Neural cell (in vitro differentiated cells): ENCODE data around the gene TFEB. TPM values are rescaled to one million over a fixed set of nuclear protein-coding genes. Genes with fewer than 3 reads are reported as not detected.

Experiments used
- H2AFZ ChIP-seq: fragments of 200-600, 300-800 bp; sonication (generic), shearing (Covaris generic); 2 replicates; pipeline ENCODE4 v1.6.0; 2014; ENCODE audit warnings: low read depth, mild to moderate bottlenecking, antibody characterized with exemption, low read length, moderate library complexity
- H3F3A ChIP-seq: fragments of 200-600 bp; shearing (Covaris generic); 2 replicates; pipeline ENCODE4 v1.6.1; 2016; ENCODE audit warnings: mild to moderate bottlenecking, moderate library complexity, mixed read lengths, antibody characterized with exemption, low read length; ENCODE audit not compliant: insufficient read depth, poor library complexity, severe bottlenecking
- H3K27ac ChIP-seq: fragments of 200-600, 300-800 bp; sonication (generic), shearing (Covaris generic); 2 replicates; pipeline ENCODE4 v1.5.1; 2014; ENCODE audit warnings: mild to moderate bottlenecking, low read length, moderate library complexity
- H3K27me3 ChIP-seq: fragments of 300-800, 200-600 bp; sonication (generic), shearing (Covaris generic); 2 replicates; pipeline ENCODE4 v1.6.0; 2014; ENCODE audit warnings: mild to moderate bottlenecking, low read depth, low read length, moderate library complexity; ENCODE audit not compliant: insufficient read depth
- H3K36me3 ChIP-seq: fragments of 300-800, 200-600 bp; sonication (generic), shearing (Covaris generic); 2 replicates; pipeline ENCODE4 v1.5.1; 2014; ENCODE audit warnings: mild to moderate bottlenecking, antibody characterized with exemption, low read length, moderate library complexity; ENCODE audit not compliant: insufficient read depth
- H3K4me2 ChIP-seq: fragments of 300-800, 200-600 bp; sonication (generic), shearing (Covaris generic); 2 replicates; pipeline ENCODE4 v1.6.0; 2014; ENCODE audit warnings: mild to moderate bottlenecking, low read length
- H3K4me3 ChIP-seq: fragments of 300-800, 200-600 bp; sonication (generic), shearing (Covaris generic); 2 replicates; pipeline ENCODE4 v1.5.1; 2014; ENCODE audit warnings: mild to moderate bottlenecking, low read length, moderate library complexity
- H3K79me2 ChIP-seq: fragments of 200-600 bp; shearing (Covaris generic); replicated peaks from 2 replicates; pipeline ENCODE4 v1.6.0; 2014; ENCODE audit warnings: mild to moderate bottlenecking, low read length, moderate library complexity; ENCODE audit not compliant: insufficient read depth
- H3K9ac ChIP-seq: fragments of 300-800, 200-600 bp; sonication (generic), shearing (Covaris generic); 2 replicates; pipeline ENCODE4 v1.6.1; 2016; ENCODE audit warnings: mild to moderate bottlenecking, low read length, mixed read lengths
- H3K9me2 ChIP-seq: fragments of 200-600 bp; shearing (Covaris generic); 2 replicates; pipeline ENCODE4 v1.6.1; 2016; ENCODE audit warnings: mild to moderate bottlenecking, low read length, mixed read lengths; ENCODE audit not compliant: insufficient read depth
- H3K9me3 ChIP-seq: fragments of 200-600, 300-800 bp; sonication (generic), shearing (Covaris generic); 2 replicates; pipeline ENCODE4 v1.6.1; 2016; ENCODE audit warnings: mild to moderate bottlenecking, mixed run types, low read length, moderate library complexity, mixed read lengths
- H4K20me1 ChIP-seq: fragments of 200-600 bp; shearing (Covaris generic); 2 replicates; pipeline ENCODE4 v1.6.1; 2016; ENCODE audit warnings: mild to moderate bottlenecking, mixed run types; ENCODE audit not compliant: insufficient read depth
- MXI1 ChIP-seq: fragments of 450-650 bp; conservative IDR thresholded peaks from 2 replicates; pipeline ENCODE4 v1.6.1; 2014; ENCODE audit warnings: antibody characterized with exemption, mild to moderate bottlenecking; ENCODE audit not compliant: poor library complexity, severe bottlenecking
- POLR2AphosphoS5 ChIP-seq: IDR thresholded peaks from 2 replicates; pipeline ENCODE4 v1.6.1; 2012
- SMC3 ChIP-seq: fragments of 450-650 bp; conservative IDR thresholded peaks from 2 replicates; pipeline ENCODE4 v1.6.1; 2014; ENCODE audit warnings: antibody characterized with exemption, mild to moderate bottlenecking, moderate library complexity; ENCODE audit not compliant: poor library complexity
- polyA plus RNA-seq: library from polyadenylated mRNA; depleted of rRNA; stranded (reverse); fragments of >200 nt; gene quantifications from 2 replicates; pipeline ENCODE4 v1.2.3, GENCODE V29; 2014
- TF ChIP-seq, protein P1 (sequence below): IDR thresholded peaks from 2 replicates; pipeline ENCODE4 v1.6.1; 2012; ENCODE audit warnings: borderline replicate concordance
- TF ChIP-seq, protein P2 (sequence below): fragments of 450-650 bp; IDR thresholded peaks from 2 replicates; pipeline ENCODE4 v1.5.1; 2014; ENCODE audit warnings: antibody characterized with exemption, mild to moderate bottlenecking, moderate library complexity; ENCODE audit not compliant: poor library complexity, severe bottlenecking

Gene TFEB
- polyA plus RNA-seq, 1 donor from 2014 or later: 0.24 TPM

DNA sequence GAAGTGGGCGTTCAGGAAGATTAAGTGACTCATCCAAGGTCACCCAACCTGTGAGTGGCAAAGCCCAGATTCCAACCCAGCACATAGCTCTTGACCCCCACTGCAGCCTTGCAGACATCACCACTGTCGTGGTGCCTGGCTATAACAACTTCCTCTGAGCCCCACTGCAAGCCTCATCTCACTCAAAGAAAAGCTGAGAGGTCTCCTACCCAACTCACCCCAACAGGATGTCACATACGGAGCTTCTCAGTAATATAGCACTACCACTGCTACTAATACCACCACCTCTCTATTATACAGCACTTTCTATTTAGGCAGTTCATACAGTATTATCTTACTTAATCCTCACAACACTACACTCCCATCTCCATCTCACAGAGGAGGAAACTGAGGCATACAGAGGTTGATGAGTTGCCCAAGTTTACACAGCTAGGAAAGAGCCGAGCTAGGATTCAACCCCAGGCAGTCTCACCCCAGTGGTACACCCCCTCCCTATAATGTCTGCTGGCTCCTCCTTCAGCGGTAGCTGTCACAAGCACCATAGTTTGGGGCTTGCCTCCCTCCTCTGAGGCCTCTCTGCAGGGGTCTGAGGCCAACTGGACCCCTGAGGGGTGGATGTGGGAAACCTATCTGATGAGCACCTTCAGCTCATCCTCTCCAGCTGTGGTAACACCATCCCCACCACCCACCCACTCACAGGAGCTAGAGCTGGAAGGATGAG, 19.5 kb downstream of the TFEB start:
- no peak overlapping the region for H3K4me2 ChIP-seq

DNA sequence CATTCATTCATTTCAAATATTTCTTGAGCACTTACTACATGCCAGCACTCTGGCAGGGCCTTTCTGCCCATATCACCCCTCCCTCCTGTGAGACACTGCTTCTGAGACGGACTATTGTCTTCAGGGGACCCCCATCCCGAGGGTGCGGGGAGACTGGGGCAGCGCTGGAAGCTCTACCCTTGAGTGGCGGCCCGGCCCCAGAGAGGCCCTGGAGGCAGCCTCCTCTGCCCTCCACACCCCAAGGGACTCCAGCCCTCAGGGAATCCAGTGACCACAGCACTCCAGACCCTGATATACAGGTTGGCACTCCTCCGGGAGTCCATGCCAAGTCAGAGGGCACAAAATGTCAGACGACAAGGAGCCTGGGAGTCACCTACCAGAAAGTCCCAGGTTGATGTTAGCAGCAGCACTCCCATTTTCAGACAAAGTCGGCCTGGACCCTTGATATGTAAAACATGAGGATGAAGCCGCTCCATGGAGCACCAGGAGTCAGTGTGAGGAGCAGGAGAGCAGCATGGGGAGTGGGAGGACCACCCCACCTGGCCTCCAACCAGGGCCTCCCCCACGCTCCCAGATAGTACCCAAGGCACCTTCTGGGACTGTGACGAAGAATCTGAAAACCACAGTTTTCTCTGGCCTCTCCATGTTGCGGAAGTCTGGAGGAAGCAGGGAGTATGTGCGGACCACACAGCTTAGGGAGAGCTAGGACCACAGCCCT, 20.7 kb downstream of the TFEB start:
- H3K27ac ChIP-seq: no peak overlapping the region
- no peak overlapping the region for H3K9ac ChIP-seq

More for the DNA sequence above, 19.5 kb downstream of the TFEB start:
- H3F3A ChIP-seq: no peaks in the 10 kb centered on the region
- no peak overlapping the region for H2AFZ ChIP-seq
- no peaks in the 10 kb centered on the region for H3K27me3 ChIP-seq
- H3K27ac ChIP-seq: no peak overlapping the region
- no peaks in the 10 kb centered on the region for H3K9me2 ChIP-seq
- H3K4me3 ChIP-seq: no peak overlapping the region
- no peak for TF ChIP-seq SMC3
- H4K20me1 ChIP-seq: no peaks in the 10 kb centered on the region
- no peak overlapping the region for H3K9ac ChIP-seq
- H3K79me2 ChIP-seq: no peaks in the 10 kb centered on the region
- H3K36me3 ChIP-seq: no peaks in the 10 kb centered on the region
- no peaks in the 10 kb centered on the region for H3K9me3 ChIP-seq

More for the DNA sequence above, 20.7 kb downstream of the TFEB start:
- Histone ChIP-seq H3F3A (no peaks in the 10 kb centered on the region), H2AFZ (no peak overlapping the region), H3K27me3 (no peaks in the 10 kb centered on the region), H3K9me3 (no peaks in the 10 kb centered on the region), H3K36me3 (no peaks in the 10 kb centered on the region), H3K4me2 (no peak overlapping the region), H3K79me2 (no peaks in the 10 kb centered on the region), H3K4me3 (no peak overlapping the region), H4K20me1 (no peaks in the 10 kb centered on the region), H3K9me2 (no peaks in the 10 kb centered on the region)
- TF ChIP-seq, protein P1, sequence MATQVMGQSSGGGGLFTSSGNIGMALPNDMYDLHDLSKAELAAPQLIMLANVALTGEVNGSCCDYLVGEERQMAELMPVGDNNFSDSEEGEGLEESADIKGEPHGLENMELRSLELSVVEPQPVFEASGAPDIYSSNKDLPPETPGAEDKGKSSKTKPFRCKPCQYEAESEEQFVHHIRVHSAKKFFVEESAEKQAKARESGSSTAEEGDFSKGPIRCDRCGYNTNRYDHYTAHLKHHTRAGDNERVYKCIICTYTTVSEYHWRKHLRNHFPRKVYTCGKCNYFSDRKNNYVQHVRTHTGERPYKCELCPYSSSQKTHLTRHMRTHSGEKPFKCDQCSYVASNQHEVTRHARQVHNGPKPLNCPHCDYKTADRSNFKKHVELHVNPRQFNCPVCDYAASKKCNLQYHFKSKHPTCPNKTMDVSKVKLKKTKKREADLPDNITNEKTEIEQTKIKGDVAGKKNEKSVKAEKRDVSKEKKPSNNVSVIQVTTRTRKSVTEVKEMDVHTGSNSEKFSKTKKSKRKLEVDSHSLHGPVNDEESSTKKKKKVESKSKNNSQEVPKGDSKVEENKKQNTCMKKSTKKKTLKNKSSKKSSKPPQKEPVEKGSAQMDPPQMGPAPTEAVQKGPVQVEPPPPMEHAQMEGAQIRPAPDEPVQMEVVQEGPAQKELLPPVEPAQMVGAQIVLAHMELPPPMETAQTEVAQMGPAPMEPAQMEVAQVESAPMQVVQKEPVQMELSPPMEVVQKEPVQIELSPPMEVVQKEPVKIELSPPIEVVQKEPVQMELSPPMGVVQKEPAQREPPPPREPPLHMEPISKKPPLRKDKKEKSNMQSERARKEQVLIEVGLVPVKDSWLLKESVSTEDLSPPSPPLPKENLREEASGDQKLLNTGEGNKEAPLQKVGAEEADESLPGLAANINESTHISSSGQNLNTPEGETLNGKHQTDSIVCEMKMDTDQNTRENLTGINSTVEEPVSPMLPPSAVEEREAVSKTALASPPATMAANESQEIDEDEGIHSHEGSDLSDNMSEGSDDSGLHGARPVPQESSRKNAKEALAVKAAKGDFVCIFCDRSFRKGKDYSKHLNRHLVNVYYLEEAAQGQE: no peak
- TF ChIP-seq SMC3 (no peak), POLR2AphosphoS5 (no peak), MXI1 (no peak)
- TF ChIP-seq, protein P2, sequence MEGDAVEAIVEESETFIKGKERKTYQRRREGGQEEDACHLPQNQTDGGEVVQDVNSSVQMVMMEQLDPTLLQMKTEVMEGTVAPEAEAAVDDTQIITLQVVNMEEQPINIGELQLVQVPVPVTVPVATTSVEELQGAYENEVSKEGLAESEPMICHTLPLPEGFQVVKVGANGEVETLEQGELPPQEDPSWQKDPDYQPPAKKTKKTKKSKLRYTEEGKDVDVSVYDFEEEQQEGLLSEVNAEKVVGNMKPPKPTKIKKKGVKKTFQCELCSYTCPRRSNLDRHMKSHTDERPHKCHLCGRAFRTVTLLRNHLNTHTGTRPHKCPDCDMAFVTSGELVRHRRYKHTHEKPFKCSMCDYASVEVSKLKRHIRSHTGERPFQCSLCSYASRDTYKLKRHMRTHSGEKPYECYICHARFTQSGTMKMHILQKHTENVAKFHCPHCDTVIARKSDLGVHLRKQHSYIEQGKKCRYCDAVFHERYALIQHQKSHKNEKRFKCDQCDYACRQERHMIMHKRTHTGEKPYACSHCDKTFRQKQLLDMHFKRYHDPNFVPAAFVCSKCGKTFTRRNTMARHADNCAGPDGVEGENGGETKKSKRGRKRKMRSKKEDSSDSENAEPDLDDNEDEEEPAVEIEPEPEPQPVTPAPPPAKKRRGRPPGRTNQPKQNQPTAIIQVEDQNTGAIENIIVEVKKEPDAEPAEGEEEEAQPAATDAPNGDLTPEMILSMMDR: no peak
